DOHH2 (cell line): ENCODE results near the gene HS2ST1.
"Not testable (repeated sequence)": the region's sequence is repeated elsewhere in the genome, so short reads cannot be mapped to it uniquely, and the experiment has no call there.

Source experiments
- H3F3A ChIP-seq: fragments of 200-600 bp; sonication (generic), shearing (Covaris generic); 2 replicates; pipeline ENCODE4 v1.6.0; 2016; ENCODE audit warnings: antibody characterized with exemption, mild to moderate bottlenecking; ENCODE audit not compliant: control insufficient read depth, insufficient read depth
- H3K27ac ChIP-seq: fragments of 200-600 bp; sonication (generic); 2 replicates; pipeline ENCODE4 v1.5.1; 2014; ENCODE audit warnings: low read depth, mild to moderate bottlenecking, low read length, moderate library complexity
- H3K27me3 ChIP-seq: fragments of 200-600 bp; sonication (generic); 2 replicates; pipeline ENCODE4 v1.6.1; 2014; ENCODE audit warnings: mild to moderate bottlenecking, low read length, mixed read lengths; ENCODE audit not compliant: control insufficient read depth
- H3K36me3 ChIP-seq: fragments of 200-600 bp; sonication (generic); 2 replicates; pipeline ENCODE4 v1.6.1; 2014; ENCODE audit warnings: mild to moderate bottlenecking, low read length, moderate library complexity, mixed read lengths; ENCODE audit not compliant: control insufficient read depth
- H3K4me1 ChIP-seq: fragments of 200-600 bp; sonication (generic); 2 replicates; pipeline ENCODE4 v1.6.1; 2014; ENCODE audit warnings: mild to moderate bottlenecking, low read length, mixed read lengths; ENCODE audit not compliant: control insufficient read depth
- H3K4me2 ChIP-seq: fragments of 200-600 bp; sonication (generic); 2 replicates; pipeline ENCODE4 v1.6.0; 2014; ENCODE audit warnings: mild to moderate bottlenecking, low read length, moderate library complexity
- H3K4me3 ChIP-seq: fragments of 200-600 bp; sonication (generic); 2 replicates; pipeline ENCODE4 v1.5.1; 2014; ENCODE audit warnings: mild to moderate bottlenecking, low read length, mixed read lengths
- H3K79me2 ChIP-seq: fragments of 200-600 bp; sonication (generic); 2 replicates; pipeline ENCODE4 v1.6.1; 2014; ENCODE audit warnings: mild to moderate bottlenecking, low read length, mixed read lengths; ENCODE audit not compliant: control insufficient read depth
- H3K9me2 ChIP-seq: fragments of 200-600 bp; sonication (generic); replicated peaks from 2 replicates; pipeline ENCODE4 v1.6.1; 2014; ENCODE audit warnings: mild to moderate bottlenecking, low read length, mixed read lengths; ENCODE audit not compliant: control insufficient read depth
- H3K9me3 ChIP-seq: fragments of 200-600 bp; sonication (generic); 2 replicates; pipeline ENCODE4 v1.6.1; 2014; ENCODE audit warnings: antibody characterized with exemption, low read length, mixed read lengths; ENCODE audit not compliant: control insufficient read depth, insufficient read depth
- H4K20me1 ChIP-seq: fragments of 200-600 bp; sonication (generic); 2 replicates; pipeline ENCODE4 v1.6.0; 2014; ENCODE audit warnings: low read depth, mild to moderate bottlenecking, antibody characterized with exemption, low read length, moderate library complexity; ENCODE audit not compliant: control insufficient read depth, insufficient read depth
- EZH2phosphoT487 ChIP-seq: fragments of 200-600 bp; sonication (generic); IDR thresholded peaks from 2 replicates; pipeline ENCODE4 v1.6.1; 2017; ENCODE audit warnings: borderline replicate concordance, mild to moderate bottlenecking, antibody characterized with exemption, low read length, moderate library complexity, mixed read lengths
- TF ChIP-seq, protein P1 (sequence below): fragments of 200-600 bp; sonication (generic); IDR thresholded peaks from one replicate; pipeline ENCODE4 v1.5.1; 2014; ENCODE audit warnings: antibody characterized with exemption, mild to moderate bottlenecking, low read depth, low read length; ENCODE audit not compliant: poor library complexity, severe bottlenecking

HS2ST1 gene

DNA sequence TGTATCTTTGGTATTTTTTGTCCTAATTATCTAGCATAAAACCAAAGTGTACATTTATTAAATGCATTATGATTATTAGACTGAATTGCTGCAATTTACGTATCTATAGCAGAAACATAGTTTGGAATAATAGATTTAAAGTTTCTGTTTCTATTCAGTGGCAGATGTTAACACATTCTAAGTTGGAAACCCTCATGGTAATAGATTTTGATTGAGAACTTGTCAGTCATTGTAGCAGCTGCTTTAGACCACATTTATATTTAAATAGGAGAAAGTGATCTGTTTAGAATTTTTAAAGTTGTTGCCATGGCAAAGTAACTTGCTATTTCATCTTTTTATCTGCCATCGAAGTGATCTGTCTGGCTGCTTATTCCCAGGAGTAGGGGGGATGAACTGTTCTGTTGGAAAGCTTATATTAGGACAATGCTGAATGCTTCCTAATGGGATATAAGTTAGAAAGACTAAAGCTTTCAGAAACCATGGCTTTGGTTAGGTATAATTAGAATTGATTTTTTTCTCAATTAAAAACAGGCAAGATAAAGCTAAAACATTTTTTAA, 61.6 kb downstream of the HS2ST1 start:
- H3K9me3 ChIP-seq, result no peaks in the 10 kb centered on the region
- no peaks in the 10 kb centered on the region for H3K9me2 ChIP-seq
- no peaks in the 10 kb centered on the region for H3K27me3 ChIP-seq
- H3K27ac ChIP-seq, result no peak overlapping the region
- H3K36me3 ChIP-seq, result peaks cover 47% of the 10 kb centered on the region
- TF ChIP-seq EZH2phosphoT487, result no peak
- TF ChIP-seq, protein P1, sequence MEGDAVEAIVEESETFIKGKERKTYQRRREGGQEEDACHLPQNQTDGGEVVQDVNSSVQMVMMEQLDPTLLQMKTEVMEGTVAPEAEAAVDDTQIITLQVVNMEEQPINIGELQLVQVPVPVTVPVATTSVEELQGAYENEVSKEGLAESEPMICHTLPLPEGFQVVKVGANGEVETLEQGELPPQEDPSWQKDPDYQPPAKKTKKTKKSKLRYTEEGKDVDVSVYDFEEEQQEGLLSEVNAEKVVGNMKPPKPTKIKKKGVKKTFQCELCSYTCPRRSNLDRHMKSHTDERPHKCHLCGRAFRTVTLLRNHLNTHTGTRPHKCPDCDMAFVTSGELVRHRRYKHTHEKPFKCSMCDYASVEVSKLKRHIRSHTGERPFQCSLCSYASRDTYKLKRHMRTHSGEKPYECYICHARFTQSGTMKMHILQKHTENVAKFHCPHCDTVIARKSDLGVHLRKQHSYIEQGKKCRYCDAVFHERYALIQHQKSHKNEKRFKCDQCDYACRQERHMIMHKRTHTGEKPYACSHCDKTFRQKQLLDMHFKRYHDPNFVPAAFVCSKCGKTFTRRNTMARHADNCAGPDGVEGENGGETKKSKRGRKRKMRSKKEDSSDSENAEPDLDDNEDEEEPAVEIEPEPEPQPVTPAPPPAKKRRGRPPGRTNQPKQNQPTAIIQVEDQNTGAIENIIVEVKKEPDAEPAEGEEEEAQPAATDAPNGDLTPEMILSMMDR, result no peak
- no peak overlapping the region for H3K4me3 ChIP-seq
- H3F3A ChIP-seq, result no peaks in the 10 kb centered on the region
- H3K4me1 ChIP-seq, result peaks cover 47% of the 10 kb centered on the region
- peaks cover 98% of the 10 kb centered on the region for H3K79me2 ChIP-seq
- H4K20me1 ChIP-seq, result no peaks in the 10 kb centered on the region
- no peak overlapping the region for H3K4me2 ChIP-seq

DNA sequence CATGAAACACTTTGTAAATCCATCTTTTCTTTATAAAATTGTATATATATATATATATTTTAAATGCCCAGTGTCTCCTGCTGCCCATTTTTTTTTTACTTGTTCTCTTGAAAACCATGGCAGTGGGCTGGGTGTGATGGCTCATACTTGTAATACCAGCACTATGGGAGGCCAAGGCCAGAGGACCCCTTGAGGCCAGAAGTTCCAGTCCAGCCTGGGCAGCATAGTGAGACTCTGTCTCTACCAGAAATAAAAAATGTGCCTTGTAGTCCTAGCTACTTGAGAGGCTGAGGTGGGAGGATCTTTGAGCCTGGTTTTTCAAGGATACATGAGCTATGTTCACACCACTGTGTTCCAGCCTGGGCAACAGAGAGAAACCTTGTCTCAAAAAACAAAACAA, 62.2 kb downstream of the HS2ST1 start:
- no peak overlapping the region for H3K4me2 ChIP-seq
- H3K4me1 ChIP-seq, result peaks cover 41% of the 10 kb centered on the region
- TF ChIP-seq EZH2phosphoT487, result no peak
- TF ChIP-seq, protein P1, result no peak
- H3K4me3 ChIP-seq, result no peak overlapping the region
- peaks cover 98% of the 10 kb centered on the region for H3K79me2 ChIP-seq
- no peaks in the 10 kb centered on the region for H3K27me3 ChIP-seq
- no peak overlapping the region for H3K27ac ChIP-seq
- H4K20me1 ChIP-seq, result no peaks in the 10 kb centered on the region
- H3K9me2 ChIP-seq, result no peaks in the 10 kb centered on the region
- peaks cover 50% of the 10 kb centered on the region for H3K36me3 ChIP-seq
- H3K9me3 ChIP-seq, result no peaks in the 10 kb centered on the region
- no peaks in the 10 kb centered on the region for H3F3A ChIP-seq

DNA sequence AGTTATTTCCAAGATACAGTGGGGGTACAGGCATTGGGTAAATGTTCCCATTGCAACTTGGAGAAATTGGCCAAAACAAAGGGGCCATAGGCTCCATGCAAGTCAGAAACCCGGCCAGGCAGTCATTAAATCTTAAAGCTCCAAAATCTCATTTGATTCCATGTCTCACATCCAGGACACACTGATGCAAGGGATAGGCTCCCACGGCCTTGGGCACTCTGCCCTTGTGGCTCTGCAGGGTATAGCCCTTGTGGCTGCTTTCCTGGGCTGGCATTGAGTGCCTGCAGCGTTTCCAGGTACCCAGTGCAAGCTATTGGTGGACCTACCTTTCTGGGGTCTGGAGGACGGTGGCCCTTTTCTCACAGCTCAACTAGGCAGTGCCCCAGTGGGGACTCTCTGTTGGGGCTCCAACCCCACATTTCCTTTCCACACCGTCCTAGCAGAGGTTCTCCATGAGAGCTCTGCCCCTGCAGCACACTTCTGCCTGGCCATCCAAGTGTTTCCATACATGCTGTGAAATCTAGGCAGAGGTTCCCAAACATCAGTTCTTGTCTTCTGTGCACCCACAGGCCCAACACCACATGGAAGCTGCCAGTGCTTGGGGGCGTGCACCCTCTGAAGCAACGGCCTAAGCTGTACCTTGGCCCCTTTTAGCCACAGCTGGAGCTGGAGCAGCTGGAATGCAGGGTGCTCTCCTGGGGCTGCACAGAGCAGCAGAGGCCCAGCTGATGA, 67.2 kb downstream of the HS2ST1 start:
- Histone ChIP-seq H3K27me3 (no peaks in the 10 kb centered on the region), H3K4me3 (no peak overlapping the region), H4K20me1 (no peaks in the 10 kb centered on the region), H3K27ac (no peak overlapping the region), H3K36me3 (peaks cover 46% of the 10 kb centered on the region), H3F3A (0 out of 2 replicates have a peak, but pooled peaks cover 4% of the 10 kb centered on the region), H3K9me3 (no peaks in the 10 kb centered on the region), H3K9me2 (no peaks in the 10 kb centered on the region), H3K79me2 (peaks cover 91% of the 10 kb centered on the region), H3K4me2 (no peak overlapping the region), H3K4me1 (no peaks in the 10 kb centered on the region)
- TF ChIP-seq, protein P1, result no peak
- no peak for TF ChIP-seq EZH2phosphoT487

DNA sequence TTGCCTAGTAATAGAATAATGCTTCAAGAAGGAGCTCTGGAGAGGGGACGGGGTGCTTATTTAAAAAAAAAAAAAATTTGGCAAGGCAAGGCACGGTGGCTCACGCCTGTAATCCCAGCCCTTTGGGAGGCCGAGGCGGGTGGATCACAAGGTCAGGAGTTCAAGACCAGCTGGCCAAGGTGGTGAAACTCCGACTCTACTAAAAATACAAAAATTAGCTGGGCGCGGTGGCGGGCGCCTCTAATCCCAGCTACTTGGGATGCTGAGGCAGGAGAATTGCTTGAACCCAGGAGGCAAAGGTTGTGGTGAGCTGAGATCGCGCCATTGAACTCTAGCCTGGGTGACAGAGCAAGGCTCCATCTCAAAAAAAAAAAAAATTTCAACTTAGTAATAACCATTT, 69.2 kb downstream of the HS2ST1 start:
- H3K27ac ChIP-seq, H3F3A ChIP-seq, H3K4me1 ChIP-seq, H3K9me3 ChIP-seq, H3K27me3 ChIP-seq, H3K4me2 ChIP-seq, H4K20me1 ChIP-seq, H3K9me2 ChIP-seq, H3K4me3 ChIP-seq: not testable (repeated sequence)
- Histone ChIP-seq H3K79me2 (peaks cover 91% of the 10 kb centered on the region), H3K36me3 (peaks cover 50% of the 10 kb centered on the region)
